Spleen (tissue), 3 donors: ENCODE measurements around the gene OPTN.

Source experiments
- POLR2A ChIP-seq, 3 donors: fragments of 450-650 bp; IDR thresholded peaks; one replicate each; pipeline ENCODE4 v1.5.1; 2017; ENCODE audit warnings: antibody characterized with exemption in 3 of 3, mild to moderate bottlenecking in 1 of 3
- POLR2AphosphoS5 ChIP-seq, 3 donors: sonication (generic); formaldehyde crosslinking; IDR thresholded peaks; one replicate each; pipeline ENCODE4 v1.5.1; 2017; ENCODE audit warnings: antibody characterized with exemption in 3 of 3

GRCh38 chr10:13079776-13080050 is 20.2 kb upstream of the OPTN start:
- TF ChIP-seq POLR2A (IDR thresholded peaks at IDR 0.05) (no peak), POLR2AphosphoS5 (IDR thresholded peaks at IDR 0.05) (no peak)
